Measurements from ENCODE around the gene DCST1. TPM values are rescaled to one million over a fixed set of nuclear protein-coding genes. Genes with fewer than 3 reads are reported as not detected.

DCST1 gene
- total and polyA plus RNA-seq, 12 donors, result not detected

DNA sequence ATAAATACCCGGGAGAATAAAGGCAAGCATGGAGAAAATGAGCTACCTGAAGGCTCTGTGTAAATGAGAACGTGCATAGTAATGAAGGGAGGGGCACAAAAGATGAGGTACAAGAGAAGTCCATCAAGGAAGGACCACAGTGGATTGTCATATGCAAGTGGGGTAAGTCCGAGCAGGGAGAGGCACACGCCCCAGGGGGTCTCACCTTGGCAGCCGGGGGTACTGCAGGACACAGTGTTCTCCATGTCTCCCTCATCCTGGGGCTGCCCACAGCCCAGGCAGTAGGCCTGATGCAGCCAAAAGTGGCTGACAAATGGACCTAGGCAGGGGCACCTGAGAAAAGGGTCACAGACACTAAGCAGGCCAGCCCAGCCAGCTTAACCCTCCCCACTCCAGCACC, 10.0 kb upstream of the DCST1 start:
- intact Hi-C loops (cut with DNase I), result no loop called here
- H3K4me1 ChIP-seq (replicated peaks in 1 of 2), result peaks cover 0 to 5% of the 10 kb centered on the region in 2 donors
- H3K36me3 ChIP-seq (replicated peaks in 1 of 2), result no peaks in the 10 kb centered on the region
- 80 to 92% (median 81%) methylated on average over 4 to 5 of the region's 5 CpGs for WGBS, 4 donors
- H3K4me3 ChIP-seq, result no peak overlapping the region
- no peak overlapping the region for H3K27ac ChIP-seq
- no peak for DNase-seq
- H3K27me3 ChIP-seq, result no peaks in the 10 kb centered on the region
- TF ChIP-seq CTCF (IDR thresholded peaks at IDR 0.05) (no peak), POLR2A (IDR thresholded peaks at IDR 0.05) (no peak)
- H3K9me3 ChIP-seq (replicated peaks in 1 of 3), result no peaks in the 10 kb centered on the region

DNA sequence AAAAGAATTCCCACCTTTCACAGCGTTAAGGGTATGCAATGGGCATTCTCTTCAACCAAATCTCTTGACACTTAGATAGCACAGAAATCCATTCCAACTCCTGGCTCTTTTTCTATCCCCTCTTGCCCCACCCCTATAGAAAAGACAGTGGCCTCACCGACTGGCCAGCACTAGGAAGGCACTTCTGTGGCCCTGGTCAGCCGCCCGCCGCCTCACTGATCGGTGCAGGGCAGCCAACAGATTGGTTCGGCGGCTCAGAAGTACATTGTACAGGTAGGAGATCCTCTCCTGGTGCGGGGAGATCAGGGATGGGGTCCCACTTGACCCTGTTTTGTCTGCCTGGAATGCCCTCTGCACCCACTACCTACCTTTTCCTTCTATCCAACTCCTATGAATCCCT, 9.3 kb upstream of the DCST1 start:
- Histone ChIP-seq H3K4me1 (replicated peaks in 1 of 2) (no peaks in the 10 kb centered on the region), H3K27ac (no peak overlapping the region), H3K36me3 (replicated peaks in 1 of 2) (no peaks in the 10 kb centered on the region), H3K9me3 (replicated peaks in 1 of 3) (no peaks in the 10 kb centered on the region), H3K27me3 (no peaks in the 10 kb centered on the region), H3K4me3 (no peak overlapping the region)
- TF ChIP-seq CTCF (IDR thresholded peaks at IDR 0.05) (no peak), POLR2A (IDR thresholded peaks at IDR 0.05) (no peak)
- intact Hi-C loops (cut with DNase I), result no loop called here
- WGBS, 4 donors, result 82 to 94% (median 91%) methylated on average over 5 to 9 of the region's 9 CpGs
- no peak for DNase-seq

GRCh38 chr1:155026154-155026553, 7.5 kb upstream of the DCST1 start:
- whole genome bisulfite sequencing, 4 donors, result 58 to 80% (median 61%) methylated on average over 1 to 9 of the region's 9 CpGs
- intact Hi-C loops (cut with DNase I), result no loop called here
- H3K4me3 ChIP-seq, result no peak overlapping the region

DNA sequence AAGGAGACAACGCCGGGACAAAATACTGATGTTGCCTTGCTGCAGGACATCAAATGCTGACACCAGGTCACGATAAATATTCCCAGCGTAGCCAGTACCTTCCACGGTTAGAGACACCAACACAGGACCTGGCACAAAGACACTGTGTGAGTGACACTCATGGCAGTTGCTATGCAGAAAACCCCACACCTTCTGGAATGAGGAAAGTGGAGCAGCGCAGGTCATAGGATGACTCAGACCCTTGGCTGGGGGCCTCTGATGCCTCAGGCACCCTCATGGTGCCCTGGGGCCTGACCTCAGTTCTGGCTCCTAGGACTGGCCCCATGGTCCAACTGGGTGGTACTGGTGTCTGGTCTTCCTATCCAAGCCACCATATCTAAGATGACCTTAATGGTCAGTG, 7.0 kb upstream of the DCST1 start:
- Histone ChIP-seq H3K4me1 (replicated peaks in 1 of 2) (no peaks in the 10 kb centered on the region), H3K9me3 (replicated peaks in 1 of 3) (no peaks in the 10 kb centered on the region), H3K4me3 (no peak overlapping the region), H3K27me3 (no peaks in the 10 kb centered on the region), H3K27ac (no peak overlapping the region), H3K36me3 (replicated peaks in 1 of 2) (no peaks in the 10 kb centered on the region)
- intact Hi-C loops (cut with DNase I), result no loop called here
- DNase-seq, result peak in 3 of 7 donors; percentile 48 to 56 (median 54)
- 61 to 82% (median 79%) methylated on average over 4 to 6 of the region's 6 CpGs for whole genome bisulfite sequencing, 4 donors
- TF ChIP-seq POLR2A (IDR thresholded peaks at IDR 0.05) (no peak), CTCF (IDR thresholded peaks at IDR 0.05) (no peak)

More at GRCh38 chr1:155026154-155026553, 7.5 kb upstream of the DCST1 start:
- no peak overlapping the region for H3K27ac ChIP-seq
- no peak for DNase-seq
- no peaks in the 10 kb centered on the region for H3K4me1 ChIP-seq (replicated peaks in 1 of 2)
- TF ChIP-seq CTCF (IDR thresholded peaks at IDR 0.05) (no peak), POLR2A (IDR thresholded peaks at IDR 0.05) (no peak)
- no peaks in the 10 kb centered on the region for H3K36me3 ChIP-seq (replicated peaks in 1 of 2)
- no peaks in the 10 kb centered on the region for H3K27me3 ChIP-seq
- H3K9me3 ChIP-seq (replicated peaks in 1 of 3), result no peaks in the 10 kb centered on the region
